ENCODE data around the gene CTIF.
A peak's percentile ranks its signal among the peaks of the same experiment; 100 is the strongest.

CTIF gene

GRCh38 chr18:48819781-48820482 is 281.1 kb downstream of the CTIF start:
- DNase-seq (ENCODE audit: low read depth) = no peak

- no peak for DNase-seq (ENCODE audit: low read depth)
These were observed 281.8 kb downstream of the CTIF start for GRCh38 chr18:48820483-48821250.

- DNase-seq (ENCODE audit: low read depth) = no peak
These were observed 282.4 kb downstream of the CTIF start for GRCh38 chr18:48821251-48821590.

- DNase-seq (ENCODE audit: low read depth) = no peak
These were observed 283.0 kb downstream of the CTIF start for GRCh38 chr18:48821845-48822244.

- DNase-seq (ENCODE audit: low read depth) = no peak
These were observed 285.6 kb downstream of the CTIF start for GRCh38 chr18:48824231-48824970.

GRCh38 chr18:48825101-48825745 is 286.4 kb downstream of the CTIF start:
- DNase-seq (ENCODE audit: low read depth) = no peak

GRCh38 chr18:48826271-48826670 is 287.4 kb downstream of the CTIF start:
- no peak for DNase-seq (ENCODE audit: low read depth)

- DNase-seq (ENCODE audit: low read depth) = no peak
These were observed 288.0 kb downstream of the CTIF start for GRCh38 chr18:48826806-48827205.

GRCh38 chr18:48827291-48828193 is 288.7 kb downstream of the CTIF start:
- no peak for DNase-seq (ENCODE audit: low read depth)

GRCh38 chr18:48828194-48828545 is 289.3 kb downstream of the CTIF start:
- no peak for DNase-seq (ENCODE audit: low read depth)

GRCh38 chr18:48828691-48829442 is 290.0 kb downstream of the CTIF start:
- DNase-seq (ENCODE audit: low read depth) = no peak

- DNase-seq (ENCODE audit: low read depth) = no peak
These were observed 290.8 kb downstream of the CTIF start for GRCh38 chr18:48829443-48830149.

GRCh38 chr18:48831113-48831759 is 292.4 kb downstream of the CTIF start:
- DNase-seq (ENCODE audit: low read depth) = no peak

- no peak for DNase-seq (ENCODE audit: low read depth)
These were observed 293.0 kb downstream of the CTIF start for GRCh38 chr18:48831802-48832201.

- DNase-seq (ENCODE audit: low read depth) = peak; percentile 36
These were observed 294.3 kb downstream of the CTIF start for GRCh38 chr18:48832938-48833700.

GRCh38 chr18:48833701-48834412 is 295.0 kb downstream of the CTIF start:
- DNase-seq (ENCODE audit: low read depth) = no peak

GRCh38 chr18:48834413-48835031 is 295.7 kb downstream of the CTIF start:
- DNase-seq (ENCODE audit: low read depth) = peak; percentile 79

- DNase-seq (ENCODE audit: low read depth) = no peak
These were observed 296.3 kb downstream of the CTIF start for GRCh38 chr18:48835119-48835518.

Measured in HS-5 (cell line).